K562 (cell line): ENCODE measurements around the gene FMN1. TPM values are rescaled to one million over a fixed set of nuclear protein-coding genes. Genes with fewer than 3 reads are reported as not detected.

Source experiments
- BCLAF1 ChIP-seq, 2 experiments: fragments of 450-650 bp in 1 of 2; IDR thresholded peaks; 2 replicates each; pipeline ENCODE4 v1.6.1; 2011 to 2017; ENCODE audit warnings: low read depth in 2 of 2, antibody characterized with exemption in 1 of 2, borderline replicate concordance in 1 of 2, low read length in 1 of 2, mild to moderate bottlenecking in 1 of 2, mixed read lengths in 1 of 2; ENCODE audit not compliant: control insufficient read depth in 1 of 2
- EHMT2 ChIP-seq: fragments of 450-650 bp; IDR thresholded peaks from 2 replicates; pipeline ENCODE4 v1.6.1; 2018; ENCODE audit warnings: antibody characterized with exemption
- JUND ChIP-seq, 2 experiments: IDR thresholded peaks; 2 replicates in 1 of 2; 3 replicates in 1 of 2; pipeline ENCODE4 v1.6.1; 2011; ENCODE audit warnings: borderline replicate concordance in 2 of 2, low read depth in 2 of 2, low read length in 2 of 2, improper control_type of control experiment in 1 of 2, missing biosample characterization in 1 of 2, missing genetic modification characterization in 1 of 2, missing genetic modification reagents in 1 of 2
- PKNOX1 ChIP-seq: fragments of 450-650 bp; IDR thresholded peaks from 2 replicates; pipeline ENCODE4 v1.6.1; 2016
- SNIP1 ChIP-seq: fragments of 450-650 bp; IDR thresholded peaks from 2 replicates; pipeline ENCODE4 v1.7.1; 2017; ENCODE audit warnings: low read depth, mild to moderate bottlenecking
- TGIF2 ChIP-seq: sonication (generic); formaldehyde crosslinking; IDR thresholded peaks from 2 replicates; pipeline ENCODE4 v1.8.1; 2022; ENCODE audit warnings: mild to moderate bottlenecking, missing genetic modification reagents, moderate library complexity
- ZNF75A ChIP-seq: fragments of 450-650 bp; formaldehyde crosslinking; IDR thresholded peaks from 2 replicates; pipeline ENCODE4 v1.4.0; 2020; ENCODE audit warnings: mild to moderate bottlenecking
- polyA plus RNA-seq, 8 experiments: library from polyadenylated mRNA; depleted of rRNA in 4 of 8; stranded (reverse) in 5 of 8; unstranded in 3 of 8; fragments of >200 nt; fragmentation: Nextera tagmentation in 2 of 8; fragmentation: Illumina TruSeq in 1 of 8; extraction: Ambion mirVana in 2 of 8; extraction: Trizol in 1 of 8; gene quantifications; 2 replicates each; pipeline versions ENCODE4 v1.2.1 to v1.2.3, GENCODE V29; 2011 to 2014; ENCODE audit warnings: inconsistent platforms in 1 of 8, missing spikeins in 1 of 8
- total RNA-seq, 7 experiments: library from RNA; depleted of rRNA in 6 of 7; stranded (reverse); fragments of >200 nt in 6 of 7; fragmentation: Illumina TruSeq in 2 of 7; extraction: Trizol in 2 of 7; gene quantifications; 2 replicates each; pipeline versions ENCODE4 v1.2.1 to v1.2.3, GENCODE V29; 2011 to 2021; ENCODE audit warnings: low replicate concordance in 1 of 7

Gene FMN1
- total and polyA plus RNA-seq, 9 of the 15 experiments (the other 6 are each of a cell fraction or from before 2014, with no cell fraction given) = 0.03 to 0.07 (median 0.04) TPM; not detected in 6

- no peak for TF ChIP-seq JUND (IDR thresholded peaks at IDR 0.05; ENCODE audit: borderline replicate concordance, low read depth, low read length)
- no peak for TF ChIP-seq JUND (tag; IDR thresholded peaks at IDR 0.05; ENCODE audit: borderline replicate concordance, low read depth, low read length)
- no peak for TF ChIP-seq TGIF2 (CRISPR knock-in tag)
- no peak for TF ChIP-seq BCLAF1 (IDR thresholded peaks at IDR 0.05; ENCODE audit: borderline replicate concordance in 1 of 2, control insufficient read depth in 1 of 2, low read depth in 2 of 2, low read length in 1 of 2)
- no peak for TF ChIP-seq EHMT2
- no peak for TF ChIP-seq PKNOX1
- no peak for TF ChIP-seq SNIP1
- no peak for TF ChIP-seq ZNF75A (CRISPR knock-in tag)
Observed at GRCh38 chr15:33016405-33017024, 178.0 kb downstream of the FMN1 start (continued).
